Liver (tissue), 9 donors: Measurements from ENCODE around the gene ADTRP. TPM values are rescaled to one million over a fixed set of nuclear protein-coding genes. Genes with fewer than 3 reads are reported as not detected.

ENCODE experiments used
- DNase-seq: peaks from one replicate; pipeline ENCODE4 v3.0.0-alpha.2; 2017; ENCODE audit warnings: low spot score
- H3K27ac ChIP-seq, 2 donors: one replicate each; pipeline ENCODE4 v1.7.0; 2013; ENCODE audit warnings: inconsistent platforms in 2 of 2, low read length in 2 of 2, control low read depth in 1 of 2, low read depth in 1 of 2, mild to moderate bottlenecking in 1 of 2
- H3K27me3 ChIP-seq, 4 donors: one replicate each; pipeline versions ENCODE4 v1.6.1 to v1.7.0; 2013; ENCODE audit warnings: low read length in 3 of 4, inconsistent platforms in 1 of 4, mild to moderate bottlenecking in 1 of 4, moderate library complexity in 1 of 4; ENCODE audit not compliant: control insufficient read depth in 4 of 4, insufficient read depth in 4 of 4
- H3K36me3 ChIP-seq, 4 donors: one replicate each; pipeline versions ENCODE4 v1.6.1 to v1.7.0; 2013; ENCODE audit warnings: low read length in 3 of 4, mild to moderate bottlenecking in 3 of 4, low read depth in 1 of 4, moderate library complexity in 1 of 4; ENCODE audit not compliant: control insufficient read depth in 4 of 4, insufficient read depth in 3 of 4
- H3K4me1 ChIP-seq, 4 donors: one replicate each; pipeline versions ENCODE4 v1.6.1 to v1.7.0; 2013; ENCODE audit warnings: low read length in 3 of 4, mild to moderate bottlenecking in 3 of 4, moderate library complexity in 1 of 4; ENCODE audit not compliant: control insufficient read depth in 4 of 4, insufficient read depth in 4 of 4
- H3K4me3 ChIP-seq, 3 donors: one replicate each; pipeline versions ENCODE4 v1.6.1 to v1.7.0; 2013; ENCODE audit warnings: low read length in 3 of 3, control low read depth in 1 of 3, low read depth in 1 of 3, mild to moderate bottlenecking in 1 of 3
- H3K9ac ChIP-seq, 2 donors: one replicate each; pipeline ENCODE4 v1.7.0; 2013; ENCODE audit warnings: low read length in 2 of 2, mild to moderate bottlenecking in 2 of 2, moderate library complexity in 2 of 2, control low read depth in 1 of 2, low read depth in 1 of 2
- H3K9me3 ChIP-seq, 4 donors: one replicate each; pipeline versions ENCODE4 v1.6.1 to v1.7.0; 2013; ENCODE audit warnings: low read length in 3 of 4; ENCODE audit not compliant: control insufficient read depth in 4 of 4
- EGR1 ChIP-seq, 2 donors: IDR thresholded peaks; 2 replicates each; pipeline ENCODE4 v1.6.1; 2016 to 2018; ENCODE audit warnings: antibody characterized with exemption in 2 of 2, low read depth in 2 of 2
- FOXA1 ChIP-seq: IDR thresholded peaks from 2 replicates; pipeline ENCODE4 v1.6.1; 2016; ENCODE audit warnings: antibody characterized with exemption
- FOXA2 ChIP-seq: IDR thresholded peaks from 2 replicates; pipeline ENCODE4 v1.6.1; 2016; ENCODE audit warnings: antibody characterized with exemption
- GABPA ChIP-seq, 2 donors: IDR thresholded peaks in 1 of 2; conservative IDR thresholded peaks in 1 of 2; 2 replicates each; pipeline ENCODE4 v1.6.1; 2016; ENCODE audit warnings: antibody characterized with exemption in 2 of 2, mild to moderate bottlenecking in 1 of 2, moderate library complexity in 1 of 2
- HNF4A ChIP-seq, 2 donors: conservative IDR thresholded peaks; 2 replicates each; pipeline ENCODE4 v1.6.1; 2016; ENCODE audit warnings: antibody characterized with exemption in 2 of 2, mild to moderate bottlenecking in 2 of 2
- HNF4G ChIP-seq: IDR thresholded peaks from 2 replicates; pipeline ENCODE4 v1.6.1; 2016; ENCODE audit warnings: antibody characterized with exemption
- NR2F2 ChIP-seq: IDR thresholded peaks from 2 replicates; pipeline ENCODE4 v1.6.1; 2016; ENCODE audit warnings: antibody characterized with exemption
- RXRA ChIP-seq, 2 donors: IDR thresholded peaks; 2 replicates each; pipeline ENCODE4 v1.6.1; 2017 to 2018; ENCODE audit warnings: antibody characterized with exemption in 2 of 2, mild to moderate bottlenecking in 1 of 2
- SP1 ChIP-seq: IDR thresholded peaks from 2 replicates; pipeline ENCODE4 v1.6.1; 2018; ENCODE audit warnings: antibody characterized with exemption, mild to moderate bottlenecking
- TAF1 ChIP-seq: conservative IDR thresholded peaks from 2 replicates; pipeline ENCODE4 v1.6.1; 2016; ENCODE audit warnings: antibody characterized with exemption, mild to moderate bottlenecking
- YY1 ChIP-seq: IDR thresholded peaks from 2 replicates; pipeline ENCODE4 v1.6.1; 2016; ENCODE audit warnings: antibody characterized with exemption, mild to moderate bottlenecking
- ZBTB33 ChIP-seq: IDR thresholded peaks from 2 replicates; pipeline ENCODE4 v1.6.1; 2016; ENCODE audit warnings: antibody characterized with exemption
- WGBS: extraction: QIAGEN DNeasy Blood & Tissue Kit; methylation state at CpG from one replicate; pipeline ENCODE4 v1.1.7; 2013; 5-methylcytosine and 5-hydroxymethylcytosine counted together
- polyA plus RNA-seq, 2 donors: library from polyadenylated mRNA; stranded (reverse) in 1 of 2; unstranded in 1 of 2; fragments of 200-250 nt in 1 of 2; fragments of >200 nt in 1 of 2; fragmentation: Nextera tagmentation in 1 of 2; extraction: Ambion mirVana in 1 of 2; gene quantifications; one replicate each; pipeline versions ENCODE4 v1.2.1 to v1.2.3, GENCODE V29; 2013 to 2015
- total RNA-seq, 2 donors: library from RNA; depleted of rRNA; stranded (reverse); fragments of >200 nt; gene quantifications; one replicate each; pipeline ENCODE4 v1.2.3, GENCODE V29; 2014
- TF ChIP-seq, protein P1 (sequence below): IDR thresholded peaks from 2 replicates; pipeline ENCODE4 v1.6.1; 2016; ENCODE audit warnings: antibody characterized with exemption
- TF ChIP-seq, protein P2 (sequence below): IDR thresholded peaks from 2 replicates; pipeline ENCODE4 v1.6.1; 2016; ENCODE audit warnings: antibody characterized with exemption
- TF ChIP-seq, protein P3 (sequence below): fragments of 150-350 bp; IDR thresholded peaks from 2 replicates; pipeline ENCODE4 v1.5.1; 2017; ENCODE audit warnings: improper control_type of control experiment, low read depth, low read length; ENCODE audit not compliant: missing input control
- donor health status: healthy.
- donor health status: healthy.
- donor health status: healthy.
- donor health status: healthy.
- donor health status: healthy.

ADTRP gene
- total and polyA plus RNA-seq, 4 donors = 0.21 to 2.0 (median 0.50) TPM; not detected in 1

- H3K9me3 ChIP-seq = no peaks in the 10 kb centered on the region
- 84% methylated on average over 1 of the region's 1 CpG for WGBS
- H3K9ac ChIP-seq = no peak overlapping the region
- no peak for DNase-seq
- no peaks in the 10 kb centered on the region for H3K36me3 ChIP-seq
- TF ChIP-seq NR2F2 (no peak), GABPA (IDR thresholded peaks at IDR 0.05 in 1 of 2, conservative IDR thresholded peaks at IDR 0.05 in 1 of 2) (no peak), HNF4A (conservative IDR thresholded peaks at IDR 0.05) (no peak)
- H3K4me1 ChIP-seq = peaks cover 3 to 8% (median 5%) of the 10 kb centered on the region in 4 donors
- no peak overlapping the region for H3K27ac ChIP-seq
- H3K4me3 ChIP-seq = no peak overlapping the region
- H3K27me3 ChIP-seq = no peaks in the 10 kb centered on the region
Observed at GRCh38 chr6:11764250-11764604, 14.4 kb downstream of the ADTRP start.

GRCh38 chr6:11763460-11764249, 14.9 kb downstream of the ADTRP start:
- Histone ChIP-seq H3K9me3 (no peaks in the 10 kb centered on the region), H3K4me1 (peaks cover 3 to 8% (median 5%) of the 10 kb centered on the region in 4 donors), H3K27me3 (no peaks in the 10 kb centered on the region), H3K4me3 (no peak overlapping the region), H3K27ac (no peak overlapping the region), H3K9ac (no peak overlapping the region), H3K36me3 (no peaks in the 10 kb centered on the region)
- no peak for DNase-seq
- TF ChIP-seq HNF4A (conservative IDR thresholded peaks at IDR 0.05) (peak in 1 of 2 donors; percentile 4), EGR1 (IDR thresholded peaks at IDR 0.05; ENCODE audit: low read depth in 2 of 2) (no peak)
- WGBS = 83% methylated on average over 4 of the region's 4 CpGs

- H3K27ac ChIP-seq = no peak overlapping the region
- 74% methylated on average over 4 of the region's 4 CpGs for WGBS
- no peaks in the 10 kb centered on the region for H3K36me3 ChIP-seq
- H3K9ac ChIP-seq = no peak overlapping the region
- H3K9me3 ChIP-seq = peaks cover 0 to under 1% (median 0%) of the 10 kb centered on the region in 4 donors
- no peak for DNase-seq
- no peak overlapping the region for H3K4me3 ChIP-seq
- no peaks in the 10 kb centered on the region for H3K27me3 ChIP-seq
- TF ChIP-seq TAF1 (no peak), EGR1 (IDR thresholded peaks at IDR 0.05; ENCODE audit: low read depth in 2 of 2) (no peak), NR2F2 (no peak), HNF4G (no peak)
- TF ChIP-seq, protein P1, sequence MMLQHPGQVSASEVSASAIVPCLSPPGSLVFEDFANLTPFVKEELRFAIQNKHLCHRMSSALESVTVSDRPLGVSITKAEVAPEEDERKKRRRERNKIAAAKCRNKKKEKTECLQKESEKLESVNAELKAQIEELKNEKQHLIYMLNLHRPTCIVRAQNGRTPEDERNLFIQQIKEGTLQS = no peak
- TF ChIP-seq, protein P2, sequence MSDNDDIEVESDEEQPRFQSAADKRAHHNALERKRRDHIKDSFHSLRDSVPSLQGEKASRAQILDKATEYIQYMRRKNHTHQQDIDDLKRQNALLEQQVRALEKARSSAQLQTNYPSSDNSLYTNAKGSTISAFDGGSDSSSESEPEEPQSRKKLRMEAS = no peak
- peaks cover 3 to 8% (median 5%) of the 10 kb centered on the region in 4 donors for H3K4me1 ChIP-seq
Observed at GRCh38 chr6:11762794-11763459, 15.7 kb downstream of the ADTRP start.

GRCh38 chr6:11761744-11762620, 16.6 kb downstream of the ADTRP start:
- peaks cover 0 to 3% (median 1%) of the 10 kb centered on the region in 4 donors for H3K9me3 ChIP-seq
- H3K36me3 ChIP-seq = no peaks in the 10 kb centered on the region
- DNase-seq = no peak
- peaks cover 3 to 8% (median 5%) of the 10 kb centered on the region in 4 donors for H3K4me1 ChIP-seq
- no peak overlapping the region for H3K9ac ChIP-seq
- 92% methylated on average over 4 of the region's 4 CpGs for WGBS
- no peak overlapping the region for H3K4me3 ChIP-seq
- no peaks in the 10 kb centered on the region for H3K27me3 ChIP-seq
- H3K27ac ChIP-seq = no peak overlapping the region
- TF ChIP-seq FOXA2 (no peak), FOXA1 (no peak), YY1 (no peak), TAF1 (no peak), GABPA (IDR thresholded peaks at IDR 0.05 in 1 of 2, conservative IDR thresholded peaks at IDR 0.05 in 1 of 2) (no peak), HNF4G (no peak), HNF4A (conservative IDR thresholded peaks at IDR 0.05) (no peak), ZBTB33 (no peak), RXRA (IDR thresholded peaks at IDR 0.05) (no peak), SP1 (no peak)
- TF ChIP-seq, protein P3, sequence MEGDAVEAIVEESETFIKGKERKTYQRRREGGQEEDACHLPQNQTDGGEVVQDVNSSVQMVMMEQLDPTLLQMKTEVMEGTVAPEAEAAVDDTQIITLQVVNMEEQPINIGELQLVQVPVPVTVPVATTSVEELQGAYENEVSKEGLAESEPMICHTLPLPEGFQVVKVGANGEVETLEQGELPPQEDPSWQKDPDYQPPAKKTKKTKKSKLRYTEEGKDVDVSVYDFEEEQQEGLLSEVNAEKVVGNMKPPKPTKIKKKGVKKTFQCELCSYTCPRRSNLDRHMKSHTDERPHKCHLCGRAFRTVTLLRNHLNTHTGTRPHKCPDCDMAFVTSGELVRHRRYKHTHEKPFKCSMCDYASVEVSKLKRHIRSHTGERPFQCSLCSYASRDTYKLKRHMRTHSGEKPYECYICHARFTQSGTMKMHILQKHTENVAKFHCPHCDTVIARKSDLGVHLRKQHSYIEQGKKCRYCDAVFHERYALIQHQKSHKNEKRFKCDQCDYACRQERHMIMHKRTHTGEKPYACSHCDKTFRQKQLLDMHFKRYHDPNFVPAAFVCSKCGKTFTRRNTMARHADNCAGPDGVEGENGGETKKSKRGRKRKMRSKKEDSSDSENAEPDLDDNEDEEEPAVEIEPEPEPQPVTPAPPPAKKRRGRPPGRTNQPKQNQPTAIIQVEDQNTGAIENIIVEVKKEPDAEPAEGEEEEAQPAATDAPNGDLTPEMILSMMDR = no peak
- TF ChIP-seq, protein P1 = no peak
